HUES48 (cell line): Measurements from ENCODE around the gene IMP3.
"Not testable (repeated sequence)": the region's sequence is repeated elsewhere in the genome, so short reads cannot be mapped to it uniquely, and the experiment has no call there.

Experiments
- H3K27ac ChIP-seq: one replicate; pipeline ENCODE4 v1.7.0; 2013; ENCODE audit warnings: low read depth, low read length, inconsistent platforms
- H3K27me3 ChIP-seq: 2 replicates; pipeline ENCODE4 v1.6.1; 2013; ENCODE audit warnings: mild to moderate bottlenecking, low read length; ENCODE audit not compliant: control insufficient read depth, insufficient read depth
- H3K36me3 ChIP-seq: 2 replicates; pipeline ENCODE4 v1.6.1; 2013; ENCODE audit warnings: low read length; ENCODE audit not compliant: control insufficient read depth, insufficient read depth
- H3K4me1 ChIP-seq: 2 replicates; pipeline ENCODE4 v1.6.1; 2013; ENCODE audit warnings: mild to moderate bottlenecking, low read length; ENCODE audit not compliant: control insufficient read depth, insufficient read depth
- H3K4me3 ChIP-seq: 2 replicates; pipeline ENCODE4 v1.5.1; 2013; ENCODE audit warnings: mild to moderate bottlenecking, low read depth, low read length
- H3K9ac ChIP-seq: 2 replicates; pipeline ENCODE4 v1.6.1; 2013; ENCODE audit warnings: mild to moderate bottlenecking, low read depth, low read length, moderate library complexity
- H3K9me3 ChIP-seq: 2 replicates; pipeline ENCODE4 v1.6.1; 2013; ENCODE audit warnings: low read length; ENCODE audit not compliant: control insufficient read depth, insufficient read depth

Gene IMP3, protein sequence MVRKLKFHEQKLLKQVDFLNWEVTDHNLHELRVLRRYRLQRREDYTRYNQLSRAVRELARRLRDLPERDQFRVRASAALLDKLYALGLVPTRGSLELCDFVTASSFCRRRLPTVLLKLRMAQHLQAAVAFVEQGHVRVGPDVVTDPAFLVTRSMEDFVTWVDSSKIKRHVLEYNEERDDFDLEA

GRCh38 chr15:75639709-75640482 is at the start of gene IMP3:
Gene IMP3, minus strand, starts transcription at chr15:75640224. Its CDS starts 56 bp downstream, at chr15:75640168.
- Histone ChIP-seq H3K9ac (peak within 1 kb of the TSS; percentile 96), H3K27ac (peak within 1 kb of the TSS; percentile 98), H3K36me3 (no peaks in the 10 kb centered on the region; the same call in 1 of the 2 replicates), H3K4me1 (peaks cover 13% of the 10 kb centered on the region), H3K4me3 (peak within 1 kb of the TSS; percentile 88), H3K9me3 (no peaks in the 10 kb centered on the region), H3K27me3 (no peaks in the 10 kb centered on the region)

DNA sequence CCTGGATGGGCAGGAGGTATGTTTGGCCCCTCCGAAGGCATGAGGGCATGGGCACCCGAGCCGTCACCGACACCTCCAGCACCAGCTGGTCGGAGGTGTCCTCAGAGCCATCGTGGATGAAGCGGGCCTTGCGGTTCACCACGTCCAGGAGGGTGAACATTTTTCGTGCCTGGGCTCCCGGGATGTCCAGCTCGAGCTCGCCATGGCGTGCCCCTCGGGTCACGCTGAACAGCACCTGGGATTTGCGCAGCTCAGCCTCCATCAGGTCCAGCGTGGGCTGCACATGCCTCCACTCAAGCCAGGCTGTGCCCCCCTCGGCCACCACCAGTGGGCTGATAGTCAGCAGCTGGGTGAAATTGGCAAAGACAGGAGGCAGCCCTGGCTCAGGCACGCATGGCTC is 49.4 kb upstream of the IMP3 start:
- H3K9me3 ChIP-seq, result not testable (repeated sequence)
- H3K4me1 ChIP-seq, result peaks cover 10% of the 10 kb centered on the region

GRCh38 chr15:75688831-75689230 is 48.8 kb upstream of the IMP3 start:
- Histone ChIP-seq H3K27me3 (no peaks in the 10 kb centered on the region), H3K4me3 (no peak overlapping the region), H3K36me3 (no peaks in the 10 kb centered on the region), H3K9me3 (no peaks in the 10 kb centered on the region), H3K27ac (no peak overlapping the region), H3K4me1 (peaks cover 4% of the 10 kb centered on the region), H3K9ac (no peak overlapping the region)

More for the DNA sequence above, 49.4 kb upstream of the IMP3 start:
- not testable (repeated sequence) for H3K27ac ChIP-seq, H3K36me3 ChIP-seq, H3K27me3 ChIP-seq, H3K4me3 ChIP-seq, H3K9ac ChIP-seq

DNA sequence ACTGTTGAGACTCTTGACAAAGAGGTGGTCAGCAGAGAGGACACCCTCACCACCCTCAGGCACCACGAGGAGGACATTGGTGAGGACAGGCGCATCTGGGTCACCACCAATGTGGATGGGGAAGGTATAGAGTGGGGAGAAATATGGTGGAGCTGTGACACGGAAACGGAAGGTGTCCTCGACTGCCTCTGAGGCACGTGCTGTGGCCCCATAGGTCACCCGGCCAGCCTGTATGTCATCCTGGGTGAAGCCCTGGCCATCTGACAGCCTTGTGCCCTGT is 48.2 kb upstream of the IMP3 start:
- H3K4me1 ChIP-seq, result peaks cover 3% of the 10 kb centered on the region; the same call in 1 of the 2 replicates
- no peaks in the 10 kb centered on the region for H3K27me3 ChIP-seq
- H3K9me3 ChIP-seq, result no peaks in the 10 kb centered on the region
- no peaks in the 10 kb centered on the region for H3K36me3 ChIP-seq
- H3K9ac ChIP-seq, result no peak overlapping the region
- H3K4me3 ChIP-seq, result no peak overlapping the region
- no peak overlapping the region for H3K27ac ChIP-seq

DNA sequence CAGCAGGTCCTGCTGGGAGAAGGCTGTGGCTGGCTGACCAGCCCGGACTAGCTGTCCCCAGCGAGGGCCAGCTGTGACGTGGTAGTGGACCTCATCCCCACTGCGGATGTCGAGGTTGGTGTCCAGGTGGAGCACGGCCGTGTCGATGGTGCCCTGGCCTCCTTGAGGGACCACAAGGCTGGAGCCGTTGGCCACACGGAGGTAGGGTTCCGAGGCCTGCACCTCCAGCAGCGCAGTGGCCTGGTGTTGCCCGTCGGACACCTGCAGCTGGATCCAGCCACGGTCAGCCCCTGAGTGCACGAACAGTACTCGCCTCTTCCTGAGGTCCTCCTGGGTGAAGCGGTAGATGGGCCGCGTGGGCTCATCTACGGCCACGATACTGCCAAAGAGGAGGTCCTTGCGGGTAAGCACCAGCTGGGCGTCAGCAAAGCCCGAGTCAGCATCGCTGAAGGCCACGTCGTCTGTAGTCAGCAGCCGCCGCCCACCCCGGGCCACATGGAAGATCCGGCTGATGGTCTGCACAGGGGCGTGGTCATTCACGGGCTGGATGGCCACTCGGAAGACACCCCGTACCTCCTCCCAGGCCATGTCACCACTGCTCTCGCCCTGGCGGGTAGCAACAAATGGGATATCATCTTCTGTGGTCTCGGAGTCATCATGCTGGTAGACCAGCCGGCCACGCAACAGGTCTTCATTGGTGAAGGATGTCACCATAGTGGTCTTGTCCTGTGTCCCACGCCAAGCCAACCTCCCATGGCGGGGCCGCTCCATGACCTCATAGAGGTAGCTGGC is 47.7 kb upstream of the IMP3 start:
- Histone ChIP-seq H3K27me3 (no peaks in the 10 kb centered on the region), H3K36me3 (no peaks in the 10 kb centered on the region), H3K9ac (no peak overlapping the region), H3K4me1 (peaks cover 3% of the 10 kb centered on the region; the same call in 1 of the 2 replicates), H3K27ac (no peak overlapping the region), H3K9me3 (no peaks in the 10 kb centered on the region), H3K4me3 (no peak overlapping the region)

DNA sequence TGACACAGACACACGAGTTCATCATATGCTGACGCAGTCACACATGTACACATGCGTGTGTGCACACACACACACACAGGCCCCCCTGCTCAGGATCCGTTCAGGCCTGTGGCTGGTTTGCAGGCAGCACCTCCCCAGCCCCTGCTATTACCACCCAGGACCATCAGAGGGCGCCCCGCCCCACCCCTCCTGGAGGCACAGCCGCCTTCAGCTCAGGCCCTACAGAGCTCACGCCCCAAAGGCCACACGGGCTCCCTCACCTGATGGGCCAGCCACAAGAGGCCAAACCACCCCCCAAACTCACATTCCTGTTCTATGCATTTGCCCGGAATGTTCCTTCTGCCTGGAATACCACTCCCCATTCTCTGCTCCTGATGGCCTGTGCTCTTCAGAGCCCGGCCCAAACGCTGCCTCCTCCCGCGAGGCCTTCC is 46.2 kb upstream of the IMP3 start:
- H3K9me3 ChIP-seq, H3K9ac ChIP-seq, H3K36me3 ChIP-seq, H3K27ac ChIP-seq, H3K4me3 ChIP-seq, H3K4me1 ChIP-seq, H3K27me3 ChIP-seq: not testable (repeated sequence)

DNA sequence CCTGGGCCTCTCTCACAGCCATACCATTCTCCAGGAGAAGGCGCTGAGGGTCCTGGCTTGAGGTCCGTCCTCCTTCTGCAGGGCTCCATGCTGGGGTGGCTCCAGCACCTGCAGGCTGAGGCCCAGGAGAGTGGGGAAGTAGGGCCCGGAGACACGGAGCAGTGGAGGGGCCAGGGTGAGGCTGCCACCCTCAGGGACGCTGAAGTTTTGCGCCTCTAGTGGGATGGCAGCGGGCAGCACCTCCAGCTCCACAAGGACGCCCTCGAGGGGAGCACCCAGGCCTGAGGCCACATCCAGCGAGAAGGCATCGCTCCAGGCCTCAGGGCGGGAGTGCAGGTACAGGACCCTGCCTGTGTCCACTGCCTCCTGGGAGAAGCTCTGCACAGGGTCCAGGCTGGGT is 45.2 kb upstream of the IMP3 start:
- Histone ChIP-seq H3K4me3 (no peak overlapping the region), H3K27ac (no peak overlapping the region), H3K9ac (no peak overlapping the region), H3K4me1 (peaks cover 3% of the 10 kb centered on the region; the same call in 1 of the 2 replicates), H3K36me3 (no peaks in the 10 kb centered on the region), H3K27me3 (no peaks in the 10 kb centered on the region), H3K9me3 (no peaks in the 10 kb centered on the region)

DNA sequence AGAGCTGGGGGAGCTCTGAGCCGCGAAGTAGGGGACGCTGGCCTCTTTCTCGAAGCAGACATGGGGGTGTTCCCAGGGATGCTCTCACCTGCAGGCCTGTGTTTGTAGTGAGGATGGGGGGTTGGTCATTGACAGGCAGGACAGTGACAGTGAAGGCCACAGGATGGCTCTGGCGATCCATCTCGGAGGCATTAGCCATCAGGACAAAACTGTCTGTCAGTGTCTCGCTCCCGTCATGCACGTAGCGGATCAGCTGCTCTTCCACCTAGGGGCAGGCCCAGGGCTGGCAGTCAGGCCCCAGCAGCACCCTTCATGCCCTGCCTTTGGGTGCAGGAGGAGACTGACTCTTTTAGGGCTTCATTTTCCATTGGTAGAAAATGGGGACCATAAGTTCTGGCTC is 44.6 kb upstream of the IMP3 start:
- Histone ChIP-seq H3K9me3 (no peaks in the 10 kb centered on the region), H3K27me3 (no peaks in the 10 kb centered on the region), H3K36me3 (no peaks in the 10 kb centered on the region), H3K4me3 (no peak overlapping the region), H3K27ac (no peak overlapping the region), H3K9ac (no peak overlapping the region), H3K4me1 (peaks cover 3% of the 10 kb centered on the region; the same call in 1 of the 2 replicates)

DNA sequence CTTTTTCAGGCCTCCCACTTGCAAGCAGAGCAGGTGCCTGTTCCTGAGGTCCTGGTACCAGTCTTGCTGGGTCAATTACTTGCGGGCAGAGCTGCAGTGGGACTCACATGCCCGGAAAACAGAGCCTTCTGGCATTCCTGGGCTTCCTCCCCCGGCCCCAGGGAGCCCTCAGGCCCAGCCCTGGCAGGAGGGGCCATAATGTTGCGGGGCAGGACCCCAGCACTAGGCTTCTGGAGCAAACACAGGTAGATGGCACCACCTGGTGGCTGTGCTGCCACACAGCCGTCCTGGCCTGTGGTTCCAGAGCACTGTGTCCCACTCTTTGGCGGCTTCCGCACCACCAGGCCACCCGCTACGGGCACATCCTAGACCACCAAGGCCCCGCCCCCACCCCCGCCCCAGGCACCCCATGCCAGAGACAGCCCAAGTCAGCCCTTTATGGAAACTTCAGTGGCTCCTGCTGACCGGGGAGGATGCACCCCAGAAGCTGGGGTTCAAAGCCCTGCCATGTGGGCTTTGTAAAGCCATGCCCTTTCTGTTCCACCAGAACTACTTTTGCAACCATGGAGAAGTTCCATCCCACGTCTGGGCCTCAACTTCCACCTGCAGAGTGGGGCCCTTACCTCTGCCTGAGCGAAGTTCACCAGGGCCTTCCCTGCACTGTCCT is 43.8 kb upstream of the IMP3 start:
- H3K4me3 ChIP-seq, H3K27ac ChIP-seq, H3K4me1 ChIP-seq, H3K27me3 ChIP-seq, H3K36me3 ChIP-seq, H3K9me3 ChIP-seq, H3K9ac ChIP-seq: not testable (repeated sequence)

GRCh38 chr15:75682181-75683135 is 42.4 kb upstream of the IMP3 start:
- H3K36me3 ChIP-seq, result no peaks in the 10 kb centered on the region
- no peak overlapping the region for H3K9ac ChIP-seq
- H3K4me1 ChIP-seq, result peaks cover 3% of the 10 kb centered on the region; the same call in 1 of the 2 replicates
- no peak overlapping the region for H3K27ac ChIP-seq
- no peak overlapping the region for H3K4me3 ChIP-seq
- no peaks in the 10 kb centered on the region for H3K9me3 ChIP-seq
- no peaks in the 10 kb centered on the region for H3K27me3 ChIP-seq
